Measurements from ENCODE around the gene CHKB. TPM values are rescaled to one million over a fixed set of nuclear protein-coding genes. Genes with fewer than 3 reads are reported as not detected.

The CHKB gene
- total RNA-seq, 2 experiments from 2014 or later = 85.8 to 100 TPM

DNA sequence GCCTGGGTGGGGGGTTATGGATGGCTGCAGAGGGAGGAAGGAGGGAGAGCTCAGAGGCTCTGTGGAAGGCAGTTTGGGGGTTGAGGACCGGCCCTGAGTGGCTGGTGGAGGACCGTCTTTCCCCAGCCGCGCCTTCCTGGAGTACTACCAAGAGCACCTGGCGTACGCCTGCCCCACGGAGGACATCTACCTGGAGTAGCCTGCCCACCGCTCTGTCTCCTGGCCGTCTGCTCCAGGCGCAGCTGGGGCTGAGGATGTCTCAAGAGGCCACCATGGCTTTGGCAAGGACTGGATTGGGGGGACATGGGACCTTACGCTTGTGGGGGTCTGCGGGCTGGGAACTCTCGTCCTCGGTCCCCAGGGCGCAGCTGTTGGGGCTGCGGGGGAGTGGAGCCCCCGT, 27.9 kb upstream of the CHKB start:
- Histone ChIP-seq H3K4me2 (ENCODE audit: low read length) (no peak overlapping the region), H2AFZ (ENCODE audit: low read length) (no peak overlapping the region), H3K36me3 (ENCODE audit: insufficient read depth, low read length) (no peaks in the 10 kb centered on the region), H3K4me3 (ENCODE audit: low read depth, low read length, poor library complexity, severe bottlenecking) (no peak overlapping the region), H3K27ac (ENCODE audit: low read depth, low read length, poor library complexity, severe bottlenecking) (no peak overlapping the region), H3K4me1 (ENCODE audit: insufficient read depth, low read length, poor library complexity, severe bottlenecking) (peaks cover 8% of the 10 kb centered on the region), H3K9me2 (ENCODE audit: insufficient read depth, low read length) (no peaks in the 10 kb centered on the region), H3K79me2 (ENCODE audit: insufficient read depth, low read depth, low read length) (no peaks in the 10 kb centered on the region), H3K9me3 (ENCODE audit: low read length) (no peaks in the 10 kb centered on the region), H4K20me1 (ENCODE audit: insufficient read depth, low read length) (no peaks in the 10 kb centered on the region)
- POLR2A ChIA-PET = no interaction called here
- BruUV-seq (replicated peaks) = no TSS peak
- intact Hi-C loops (cut with micrococcal nuclease; ENCODE audit: unreplicated experiment) = no loop called here
- no peak for DNase-seq (ENCODE audit: low spot score)
- TF ChIP-seq, protein P1, sequence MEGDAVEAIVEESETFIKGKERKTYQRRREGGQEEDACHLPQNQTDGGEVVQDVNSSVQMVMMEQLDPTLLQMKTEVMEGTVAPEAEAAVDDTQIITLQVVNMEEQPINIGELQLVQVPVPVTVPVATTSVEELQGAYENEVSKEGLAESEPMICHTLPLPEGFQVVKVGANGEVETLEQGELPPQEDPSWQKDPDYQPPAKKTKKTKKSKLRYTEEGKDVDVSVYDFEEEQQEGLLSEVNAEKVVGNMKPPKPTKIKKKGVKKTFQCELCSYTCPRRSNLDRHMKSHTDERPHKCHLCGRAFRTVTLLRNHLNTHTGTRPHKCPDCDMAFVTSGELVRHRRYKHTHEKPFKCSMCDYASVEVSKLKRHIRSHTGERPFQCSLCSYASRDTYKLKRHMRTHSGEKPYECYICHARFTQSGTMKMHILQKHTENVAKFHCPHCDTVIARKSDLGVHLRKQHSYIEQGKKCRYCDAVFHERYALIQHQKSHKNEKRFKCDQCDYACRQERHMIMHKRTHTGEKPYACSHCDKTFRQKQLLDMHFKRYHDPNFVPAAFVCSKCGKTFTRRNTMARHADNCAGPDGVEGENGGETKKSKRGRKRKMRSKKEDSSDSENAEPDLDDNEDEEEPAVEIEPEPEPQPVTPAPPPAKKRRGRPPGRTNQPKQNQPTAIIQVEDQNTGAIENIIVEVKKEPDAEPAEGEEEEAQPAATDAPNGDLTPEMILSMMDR (conservative IDR thresholded peaks at IDR 0.05; ENCODE audit: low read length) = no peak
- no peak for TF ChIP-seq EZH2phosphoT487 (IDR thresholded peaks at IDR 0.05; ENCODE audit: borderline replicate concordance, low read depth, low read length)
- CTCF ChIA-PET (ENCODE audit: unreplicated experiment) = no interaction called here

DNA sequence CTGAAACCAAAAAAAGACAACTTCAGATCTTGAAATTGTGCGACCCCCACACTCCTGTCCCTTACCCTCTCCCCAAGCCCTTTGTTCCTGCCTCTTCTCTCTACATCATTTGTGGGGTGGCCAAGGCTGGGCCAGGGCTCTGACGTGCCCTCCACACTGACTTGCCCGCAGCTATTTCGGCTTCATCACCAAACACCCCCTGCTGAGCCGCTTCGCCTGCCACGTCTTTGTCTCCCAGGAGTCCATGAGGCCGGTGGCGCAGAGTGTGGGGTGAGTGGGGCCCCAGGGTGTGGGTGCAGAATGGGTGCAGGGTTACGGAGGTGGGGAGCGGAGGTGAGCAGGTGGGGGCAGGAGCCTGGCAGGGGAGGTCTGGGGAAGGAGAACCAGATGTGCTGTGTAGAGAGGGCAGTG, 27.4 kb upstream of the CHKB start:
- POLR2A ChIA-PET = no interaction called here
- Histone ChIP-seq H4K20me1 (ENCODE audit: insufficient read depth, low read length) (no peaks in the 10 kb centered on the region), H2AFZ (ENCODE audit: low read length) (no peak overlapping the region), H3K9me3 (ENCODE audit: low read length) (no peaks in the 10 kb centered on the region), H3K4me2 (ENCODE audit: low read length) (no peak overlapping the region), H3K36me3 (ENCODE audit: insufficient read depth, low read length) (no peaks in the 10 kb centered on the region), H3K79me2 (ENCODE audit: insufficient read depth, low read depth, low read length) (no peaks in the 10 kb centered on the region), H3K27ac (ENCODE audit: low read depth, low read length, poor library complexity, severe bottlenecking) (no peak overlapping the region), H3K4me3 (ENCODE audit: low read depth, low read length, poor library complexity, severe bottlenecking) (no peak overlapping the region), H3K4me1 (ENCODE audit: insufficient read depth, low read length, poor library complexity, severe bottlenecking) (peaks cover 8% of the 10 kb centered on the region), H3K9me2 (ENCODE audit: insufficient read depth, low read length) (no peaks in the 10 kb centered on the region)
- TF ChIP-seq, protein P1 (conservative IDR thresholded peaks at IDR 0.05; ENCODE audit: low read length) = no peak
- no peak for TF ChIP-seq EZH2phosphoT487 (IDR thresholded peaks at IDR 0.05; ENCODE audit: borderline replicate concordance, low read depth, low read length)
- DNase-seq (ENCODE audit: low spot score) = no peak
- BruUV-seq (replicated peaks) = no TSS peak
- CTCF ChIA-PET (ENCODE audit: unreplicated experiment) = no interaction called here
- intact Hi-C loops (cut with micrococcal nuclease; ENCODE audit: unreplicated experiment) = no loop called here

DNA sequence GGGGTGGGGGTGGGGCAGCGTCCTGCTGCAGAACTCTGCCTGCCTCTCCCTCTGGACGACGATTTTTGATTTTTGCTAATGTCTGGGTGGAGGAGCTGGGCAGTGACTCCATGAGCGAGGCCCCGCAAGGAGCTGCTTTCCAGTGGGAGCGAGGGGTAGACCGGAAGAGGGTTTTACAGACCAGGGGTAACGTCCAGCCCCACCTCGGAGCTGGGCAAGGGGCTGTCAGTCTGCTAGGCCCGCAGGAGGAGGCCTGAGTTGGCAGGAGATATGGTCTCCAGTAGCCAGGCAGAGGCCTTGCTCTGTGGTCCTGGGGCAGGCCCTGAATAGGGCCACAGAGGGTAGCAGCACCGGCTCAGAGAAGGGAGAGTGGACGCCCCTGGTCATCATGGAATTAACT, 26.9 kb upstream of the CHKB start:
- intact Hi-C loops (cut with micrococcal nuclease; ENCODE audit: unreplicated experiment) = no loop called here
- BruUV-seq (replicated peaks) = no TSS peak
- TF ChIP-seq, protein P1 (conservative IDR thresholded peaks at IDR 0.05; ENCODE audit: low read length) = no peak
- Histone ChIP-seq H2AFZ (ENCODE audit: low read length) (no peak overlapping the region), H3K36me3 (ENCODE audit: insufficient read depth, low read length) (no peaks in the 10 kb centered on the region), H3K4me3 (ENCODE audit: low read depth, low read length, poor library complexity, severe bottlenecking) (no peak overlapping the region), H3K9me3 (ENCODE audit: low read length) (no peaks in the 10 kb centered on the region), H3K9me2 (ENCODE audit: insufficient read depth, low read length) (no peaks in the 10 kb centered on the region), H3K79me2 (ENCODE audit: insufficient read depth, low read depth, low read length) (no peaks in the 10 kb centered on the region), H3K4me2 (ENCODE audit: low read length) (no peak overlapping the region), H3K27ac (ENCODE audit: low read depth, low read length, poor library complexity, severe bottlenecking) (no peak overlapping the region), H3K4me1 (ENCODE audit: insufficient read depth, low read length, poor library complexity, severe bottlenecking) (peaks cover 8% of the 10 kb centered on the region), H4K20me1 (ENCODE audit: insufficient read depth, low read length) (no peaks in the 10 kb centered on the region)
- no peak for DNase-seq (ENCODE audit: low spot score)
- ChIA-PET POLR2A (no interaction called here), CTCF (ENCODE audit: unreplicated experiment) (no interaction called here)

Data from OCI-LY7 (cell line).